ENCODE measurements around the gene PDE3B. TPM values are rescaled to one million over a fixed set of nuclear protein-coding genes. Genes with fewer than 3 reads are reported as not detected.

PDE3B gene
- total RNA-seq, 3 donors from 2014 or later: 14.1 to 177 (median 17.3) TPM

- Histone ChIP-seq H3K27ac (no peak overlapping the region), H3K4me3 (no peak overlapping the region), H3K36me3 (no peaks in the 10 kb centered on the region), H3K9me3 (no peaks in the 10 kb centered on the region), H3K27me3 (no peaks in the 10 kb centered on the region), H3K4me1 (no peaks in the 10 kb centered on the region)
- intact Hi-C loops (cut with DNase I; ENCODE audit: low total_unique reads): no loop called here
- no peak for DNase-seq (ENCODE audit: low spot score in 2 of 2)
- TF ChIP-seq POLR2A (IDR thresholded peaks at IDR 0.05): no peak
- no peak for TF ChIP-seq CTCF (IDR thresholded peaks at IDR 0.05)
- TF ChIP-seq POLR2AphosphoS5 (IDR thresholded peaks at IDR 0.05): no peak
These were observed 29.4 kb upstream of the PDE3B start for GRCh38 chr11:14614091-14614622.

- Histone ChIP-seq H3K4me1 (no peaks in the 10 kb centered on the region), H3K27me3 (no peaks in the 10 kb centered on the region), H3K9me3 (no peaks in the 10 kb centered on the region), H3K4me3 (no peak overlapping the region), H3K36me3 (no peaks in the 10 kb centered on the region), H3K27ac (no peak overlapping the region)
- TF ChIP-seq POLR2A (IDR thresholded peaks at IDR 0.05) (no peak), CTCF (IDR thresholded peaks at IDR 0.05) (no peak), POLR2AphosphoS5 (IDR thresholded peaks at IDR 0.05) (no peak)
- DNase-seq (ENCODE audit: low spot score in 2 of 2): no peak
- intact Hi-C loops (cut with DNase I; ENCODE audit: low total_unique reads): no loop called here
These were observed 26.2 kb upstream of the PDE3B start for GRCh38 chr11:14617241-14618027.

DNA sequence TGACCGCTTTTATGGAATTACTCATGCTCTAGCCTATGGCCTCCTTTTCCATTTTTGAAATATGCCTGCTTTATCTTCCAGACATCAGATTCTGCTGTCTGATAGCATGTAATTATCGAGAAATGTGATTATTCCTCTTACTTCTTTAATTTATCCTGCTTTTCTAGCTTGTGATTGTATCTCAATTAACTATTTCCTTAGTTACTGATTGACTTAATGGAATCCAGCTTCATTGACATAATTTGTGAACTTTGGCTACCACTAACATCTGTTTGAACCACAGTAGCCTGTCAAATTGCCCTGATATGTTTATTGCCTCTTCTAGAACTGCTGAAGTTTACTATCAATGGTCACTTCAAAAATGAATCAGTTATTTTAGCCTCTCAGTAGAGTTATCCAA, 25.5 kb upstream of the PDE3B start:
- intact Hi-C loops (cut with DNase I; ENCODE audit: low total_unique reads): no loop called here
- Histone ChIP-seq H3K4me1 (no peaks in the 10 kb centered on the region), H3K36me3 (no peaks in the 10 kb centered on the region), H3K4me3 (no peak overlapping the region), H3K9me3 (no peaks in the 10 kb centered on the region), H3K27me3 (no peaks in the 10 kb centered on the region), H3K27ac (no peak overlapping the region)
- no peak for DNase-seq (ENCODE audit: low spot score in 2 of 2)
- no peak for TF ChIP-seq POLR2AphosphoS5 (IDR thresholded peaks at IDR 0.05)
- TF ChIP-seq POLR2A (IDR thresholded peaks at IDR 0.05): no peak
- no peak for TF ChIP-seq CTCF (IDR thresholded peaks at IDR 0.05)

DNA sequence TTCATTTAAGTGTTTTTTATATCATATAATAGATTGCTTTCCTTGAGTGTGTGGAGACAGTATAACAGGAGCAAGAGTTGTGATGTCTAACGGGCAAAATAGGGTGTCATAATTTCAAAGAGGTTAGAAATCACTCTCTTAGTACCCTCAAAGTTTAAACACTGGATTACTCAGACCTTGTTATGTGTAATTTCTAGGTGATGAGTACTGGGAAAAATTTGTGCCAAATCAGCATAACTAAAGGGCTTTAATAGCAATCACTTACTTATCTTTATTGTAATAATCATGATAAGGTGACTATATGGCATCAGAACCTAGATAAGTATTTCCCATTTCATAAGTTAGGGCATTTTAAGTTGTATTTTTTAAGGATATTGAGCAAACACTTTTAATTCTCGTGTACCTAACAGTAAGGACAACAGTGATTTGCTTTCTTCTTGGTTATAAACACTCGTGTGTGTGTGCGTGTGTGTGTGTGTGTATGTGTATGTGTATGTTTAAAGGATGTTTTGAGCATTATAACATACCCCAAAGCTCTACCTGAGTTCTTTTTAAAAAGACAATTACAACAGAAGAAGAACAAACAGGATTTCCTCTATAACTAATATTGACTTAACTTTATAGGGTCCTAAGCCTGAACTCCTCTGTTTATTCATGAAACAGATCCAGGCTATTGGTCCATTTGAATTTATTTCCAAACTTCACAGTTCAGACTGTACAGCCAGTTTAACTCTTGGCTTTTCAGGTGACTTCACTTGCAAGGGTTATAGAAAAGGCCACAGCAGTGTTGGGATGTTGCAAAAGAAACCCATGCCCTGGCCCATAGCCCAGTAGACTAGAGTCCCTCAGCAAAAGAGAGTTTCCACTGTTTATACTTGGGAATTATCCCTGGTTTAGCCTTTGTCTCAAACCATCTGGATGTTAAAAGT, 23.7 kb upstream of the PDE3B start:
- no peak for DNase-seq (ENCODE audit: low spot score in 2 of 2)

More for the DNA sequence above, 23.7 kb upstream of the PDE3B start:
- no peaks in the 10 kb centered on the region for H3K9me3 ChIP-seq
- H3K27me3 ChIP-seq: no peaks in the 10 kb centered on the region
- no peaks in the 10 kb centered on the region for H3K36me3 ChIP-seq
- TF ChIP-seq CTCF (IDR thresholded peaks at IDR 0.05) (no peak), POLR2A (IDR thresholded peaks at IDR 0.05) (no peak), POLR2AphosphoS5 (IDR thresholded peaks at IDR 0.05) (no peak)
- intact Hi-C loops (cut with DNase I; ENCODE audit: low total_unique reads): no loop called here
- H3K27ac ChIP-seq: no peak overlapping the region
- H3K4me1 ChIP-seq: no peaks in the 10 kb centered on the region
- no peak overlapping the region for H3K4me3 ChIP-seq

All from breast epithelium (tissue), 4 donors.